ENCODE data around the gene CUL3.

CUL3 gene

DNA sequence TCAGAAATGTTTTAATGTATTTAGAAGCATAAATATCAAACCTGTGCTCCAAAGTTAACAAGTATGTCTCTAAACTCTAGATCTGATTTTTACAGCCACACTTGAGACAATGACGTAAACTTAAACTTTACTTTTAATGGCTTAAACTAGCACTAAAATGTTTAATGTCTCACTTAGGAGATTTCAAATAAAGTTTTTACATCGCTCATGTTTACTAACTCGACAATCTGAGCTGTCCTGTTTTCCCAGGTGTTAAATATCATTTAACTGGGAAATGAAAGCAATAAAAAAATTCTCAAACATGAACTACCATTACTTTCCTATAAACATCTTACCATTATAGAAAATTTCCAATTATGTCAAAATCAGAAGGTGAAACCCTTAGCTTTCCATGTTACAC lies 113.0 kb downstream of the CUL3 start:
- DNase-seq (ENCODE audit: low read depth), result no peak

- no peak for DNase-seq (ENCODE audit: low read depth)
These were observed 115.7 kb downstream of the CUL3 start for GRCh38 chr2:224469374-224469964.

DNA sequence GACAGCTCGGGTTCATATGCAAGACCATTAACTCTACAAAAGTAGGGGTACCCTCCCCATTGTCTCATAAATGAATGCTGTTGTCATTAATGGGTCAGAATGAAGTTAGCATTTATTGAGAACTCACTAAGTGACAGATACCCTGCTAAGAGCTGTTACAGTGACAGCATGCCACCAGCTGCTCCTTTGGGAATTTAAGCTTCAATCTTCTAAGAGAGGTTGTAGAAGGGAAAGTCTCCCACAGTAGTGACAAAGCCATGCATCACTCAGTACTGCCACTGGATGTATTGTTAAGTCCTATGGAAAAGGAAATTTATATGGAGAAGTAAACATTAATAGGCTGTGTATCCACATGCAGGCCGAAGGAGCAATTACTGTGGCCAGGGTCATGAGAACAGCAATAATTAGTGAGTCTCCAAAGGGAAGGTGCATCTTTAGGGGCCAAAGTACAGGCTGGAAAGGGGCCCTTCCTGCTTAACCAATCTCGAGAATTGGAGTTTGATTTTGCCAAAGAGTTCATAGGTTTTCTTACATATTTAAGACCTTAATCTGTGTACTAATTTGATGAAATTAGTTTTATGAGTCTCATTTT lies 118.8 kb downstream of the CUL3 start:
- no peak for DNase-seq (ENCODE audit: low read depth)

- no peak for DNase-seq (ENCODE audit: low read depth)
These were observed 123.8 kb downstream of the CUL3 start for GRCh38 chr2:224461391-224461790.

- DNase-seq (ENCODE audit: low read depth), result no peak
These were observed 127.6 kb downstream of the CUL3 start for GRCh38 chr2:224457408-224458096.

GRCh38 chr2:224453892-224454291 lies 131.3 kb downstream of the CUL3 start:
- no peak for DNase-seq (ENCODE audit: low read depth)

DNA sequence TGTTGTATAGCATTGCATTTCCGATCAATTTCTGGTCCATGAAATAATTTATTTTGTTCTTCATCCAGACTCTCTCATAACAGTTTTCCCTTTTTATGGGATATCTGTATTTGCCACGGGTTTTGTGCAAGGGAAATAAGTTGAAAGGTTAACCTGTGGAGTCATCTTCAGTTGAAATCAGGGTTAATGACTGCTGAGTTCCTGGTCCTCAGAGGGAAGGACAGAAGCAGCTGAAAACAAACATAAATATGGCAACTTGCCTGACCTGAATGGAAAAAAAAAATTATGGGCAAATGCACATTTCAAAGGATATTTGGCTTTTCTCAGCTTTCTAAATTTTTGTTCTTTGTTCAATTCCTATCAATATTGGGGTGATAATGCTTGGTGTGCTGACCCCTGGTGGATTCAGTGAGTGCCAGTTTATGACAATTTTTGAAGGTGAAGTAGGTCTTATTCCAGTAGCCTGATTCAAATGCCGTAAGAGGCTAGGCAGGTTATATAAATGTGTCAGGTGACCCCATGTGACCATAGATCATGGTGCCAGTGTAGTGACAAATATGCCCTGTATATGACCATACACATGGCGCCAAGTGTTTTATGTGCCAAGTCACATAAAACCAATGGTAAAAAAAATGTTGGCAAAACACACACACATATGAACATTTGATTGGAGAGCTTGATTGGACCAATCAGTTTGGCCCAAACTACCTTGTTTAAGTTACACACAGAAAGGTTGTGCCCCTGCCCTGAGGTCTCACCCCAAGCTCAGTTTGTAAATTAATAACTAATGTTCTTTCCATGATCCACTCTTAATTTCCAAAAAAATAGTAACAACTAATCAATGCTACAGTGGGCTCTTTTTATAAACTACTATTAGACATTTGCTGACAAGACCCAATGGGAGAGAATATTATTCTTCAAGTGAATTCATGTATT lies 135.7 kb downstream of the CUL3 start:
- no peak for DNase-seq (ENCODE audit: low read depth)

GRCh38 chr2:224448236-224448635 lies 136.9 kb downstream of the CUL3 start:
- no peak for DNase-seq (ENCODE audit: low read depth)

GRCh38 chr2:224444783-224445182 lies 140.4 kb downstream of the CUL3 start:
- DNase-seq (ENCODE audit: low read depth), result no peak

DNA sequence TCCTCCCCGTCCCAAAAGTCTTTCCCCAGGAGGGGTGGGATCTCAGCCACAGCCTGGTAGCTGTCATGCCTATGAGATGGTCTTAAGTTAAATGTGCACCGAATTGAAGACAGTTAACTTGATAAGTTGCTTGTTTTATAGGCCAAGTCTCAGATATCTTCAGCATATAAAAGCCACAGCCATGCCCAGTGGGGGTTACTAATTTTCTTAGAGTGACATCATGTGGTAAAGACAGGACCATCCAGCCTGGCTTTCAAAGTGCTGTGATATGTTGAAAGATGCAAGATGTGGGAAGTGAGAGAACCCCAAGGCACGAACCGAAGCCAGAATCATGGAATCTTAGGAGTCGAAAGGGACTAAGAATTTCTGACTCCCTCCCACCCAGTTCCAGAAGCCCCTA lies 141.1 kb downstream of the CUL3 start:
- DNase-seq (ENCODE audit: low read depth), result no peak

DNA sequence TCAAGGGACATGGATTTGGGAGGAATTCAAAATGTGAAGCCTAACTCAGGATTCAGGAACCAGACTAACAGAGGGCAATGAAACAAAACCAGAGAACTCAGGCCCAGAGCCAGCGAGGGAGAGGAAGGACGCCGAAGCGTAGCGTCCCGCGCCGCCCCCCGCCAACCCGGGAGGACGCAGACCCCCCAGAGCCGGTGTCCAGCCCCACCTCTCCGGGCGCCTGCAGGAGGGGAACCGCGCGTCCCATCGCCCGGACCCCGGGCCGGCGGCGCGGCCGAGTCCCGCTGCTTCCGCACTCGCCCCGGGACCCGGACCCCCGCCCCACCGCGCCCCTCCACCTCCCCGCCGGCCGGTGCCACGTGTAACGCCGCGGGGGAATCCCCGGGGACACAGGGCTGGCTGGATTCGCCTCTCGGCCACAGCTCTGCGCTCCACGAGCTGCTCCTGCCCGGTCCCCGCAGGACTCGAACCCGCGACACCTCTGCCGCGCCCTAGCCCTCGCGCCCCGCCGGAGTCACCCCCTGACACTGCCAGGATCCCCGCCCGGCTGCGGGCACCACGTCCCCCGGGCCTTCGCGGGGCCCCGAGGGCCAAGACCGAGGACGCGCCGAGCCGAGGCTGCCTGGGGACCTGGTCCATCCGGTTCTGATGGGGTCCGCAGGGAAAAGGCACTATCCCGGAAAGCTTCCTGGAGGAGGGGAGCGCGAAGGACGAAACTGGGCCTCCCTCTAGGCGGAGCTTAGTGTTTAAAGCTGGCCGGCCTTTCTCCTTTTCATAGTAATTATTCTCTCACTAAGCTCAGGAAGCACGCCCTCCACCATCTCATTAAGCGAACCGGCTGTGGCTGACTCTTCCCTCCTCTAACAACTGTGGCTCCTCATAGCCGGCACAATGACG lies 142.8 kb downstream of the CUL3 start:
- DNase-seq (ENCODE audit: low read depth), result no peak

DNA sequence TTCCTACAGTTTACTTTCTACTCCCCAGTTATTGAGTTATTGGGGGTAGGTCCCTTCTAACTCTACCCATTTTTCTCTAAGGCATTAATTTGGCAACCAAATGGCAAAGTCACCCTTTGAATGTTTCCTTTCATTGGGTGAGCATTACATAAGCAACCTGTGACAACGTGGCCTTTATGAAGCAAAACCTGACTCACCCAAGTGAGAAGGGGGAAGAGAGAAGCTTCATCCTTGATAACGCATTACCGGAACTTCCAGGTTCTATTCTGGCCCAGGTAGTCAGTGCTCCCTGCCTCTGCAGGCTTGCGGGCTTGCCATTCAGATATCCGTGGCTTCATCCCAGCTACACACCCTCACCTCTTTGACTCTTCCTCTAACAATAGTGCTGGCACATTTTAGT lies 144.2 kb downstream of the CUL3 start:
- DNase-seq (ENCODE audit: low read depth), result no peak

DNA sequence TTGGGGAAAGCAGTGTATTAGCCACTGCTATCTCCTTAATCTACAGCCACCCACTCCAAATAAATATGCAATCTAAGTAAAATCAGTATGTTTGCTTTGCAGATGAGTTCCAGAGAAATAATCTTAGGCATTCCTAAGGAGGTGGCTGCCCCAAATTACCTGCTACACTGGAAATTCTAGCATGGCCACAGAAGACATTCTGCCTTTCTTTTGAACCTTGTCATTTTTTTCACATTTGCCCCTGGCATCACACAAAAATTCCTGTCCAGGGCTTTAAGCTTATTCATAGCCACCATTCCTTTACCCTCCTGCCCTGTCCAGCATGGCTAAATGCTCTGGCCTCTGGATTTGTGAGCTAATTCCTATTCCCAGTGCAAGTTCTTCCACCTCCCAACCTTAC lies 146.4 kb downstream of the CUL3 start:
- DNase-seq (ENCODE audit: low read depth), result no peak

DNA sequence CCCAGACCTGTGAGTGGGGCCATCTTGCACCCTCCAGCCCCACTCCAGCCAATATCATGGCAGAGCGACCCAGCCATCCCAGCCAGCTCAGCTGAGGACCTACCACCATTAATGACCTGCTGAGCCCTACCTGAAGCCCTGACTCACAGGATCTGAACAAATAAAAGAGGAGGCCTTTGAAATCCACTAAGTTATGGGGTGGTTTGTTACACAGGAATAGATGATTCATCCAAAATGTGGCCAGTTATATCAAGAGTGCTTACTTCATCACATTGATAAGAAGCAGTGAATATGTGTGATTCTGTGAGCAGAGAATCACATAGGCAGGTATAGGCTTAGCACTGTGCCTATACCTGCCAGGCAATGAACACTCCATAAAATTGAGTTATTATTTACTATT lies 148.5 kb downstream of the CUL3 start:
- DNase-seq (ENCODE audit: low read depth), result no peak

- DNase-seq (ENCODE audit: low read depth), result no peak
These were observed 150.5 kb downstream of the CUL3 start for GRCh38 chr2:224434618-224435017.

- DNase-seq (ENCODE audit: low read depth), result no peak
These were observed 151.7 kb downstream of the CUL3 start for GRCh38 chr2:224433442-224433841.

DNA sequence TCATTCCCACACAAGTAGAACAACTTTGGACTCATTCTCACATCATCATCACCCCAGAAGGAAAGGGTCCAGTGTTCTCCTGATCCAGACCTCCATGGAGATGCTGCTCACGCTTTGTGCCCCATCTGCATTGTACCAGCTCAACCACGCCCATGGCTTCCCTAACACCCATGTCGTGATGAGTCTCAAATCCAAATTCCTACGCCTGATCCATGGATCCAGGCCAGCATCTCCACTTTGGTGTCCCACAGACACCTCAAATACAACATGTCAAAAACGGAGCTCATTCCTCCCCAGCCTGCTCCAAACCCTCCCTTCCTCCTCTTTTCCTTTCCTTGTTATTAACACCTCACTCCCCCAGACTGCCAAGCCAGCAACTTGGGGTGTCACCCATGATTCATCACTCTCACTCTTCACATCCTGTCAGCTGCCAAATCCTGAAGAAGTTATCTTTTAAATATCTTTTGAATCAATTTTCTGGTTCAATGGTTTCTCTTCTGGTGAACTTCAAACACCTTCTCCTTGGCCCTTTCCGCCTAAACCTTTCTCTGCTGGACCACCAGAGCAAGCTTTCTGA lies 153.1 kb downstream of the CUL3 start:
- no peak for DNase-seq (ENCODE audit: low read depth)

GRCh38 chr2:224429441-224429810 lies 155.7 kb downstream of the CUL3 start:
- DNase-seq (ENCODE audit: low read depth), result no peak

- DNase-seq (ENCODE audit: low read depth), result no peak
These were observed 156.2 kb downstream of the CUL3 start for GRCh38 chr2:224428787-224429440.

- no peak for DNase-seq (ENCODE audit: low read depth)
These were observed 157.7 kb downstream of the CUL3 start for GRCh38 chr2:224427471-224427870.

GRCh38 chr2:224426656-224427055 lies 158.5 kb downstream of the CUL3 start:
- no peak for DNase-seq (ENCODE audit: low read depth)

Measured in stimulated activated CD4-positive, alpha-beta T cell treated with anti-CD3 and anti-CD28 coated beads, Interleukin-2, amount 100 ng/mL, for 4 hours (primary cell).